Lung (tissue), 12 donors: ENCODE measurements around the gene BPIFB2. TPM values are rescaled to one million over a fixed set of nuclear protein-coding genes. Genes with fewer than 3 reads are reported as not detected.

Source experiments
- ATAC-seq: fragments of 200-7000 bp; cut with Tn5 transposase; one replicate; pipeline ENCODE4 v1.9.1; 2020; ENCODE audit warnings: moderate number of reproducible peaks; ENCODE audit not compliant: insufficient read depth, low FRiP score
- DNase-seq, 3 donors: peaks; one replicate each; pipeline ENCODE4 v3.0.0-alpha.2; 2013 to 2017
- H3K27ac ChIP-seq, 2 donors: one replicate each; pipeline ENCODE4 v1.5.1; 2013; ENCODE audit warnings: mild to moderate bottlenecking in 2 of 2, moderate library complexity in 2 of 2, control low read depth in 1 of 2, inconsistent platforms in 1 of 2, low read depth in 1 of 2, low read length in 1 of 2
- H3K27me3 ChIP-seq, 3 donors: one replicate each; pipeline ENCODE4 v1.5.1; 2013; ENCODE audit warnings: low read length in 2 of 3; ENCODE audit not compliant: control insufficient read depth in 3 of 3, insufficient read depth in 3 of 3
- H3K36me3 ChIP-seq, 4 donors: one replicate each; pipeline ENCODE4 v1.5.1; 2013; ENCODE audit warnings: low read length in 4 of 4, mild to moderate bottlenecking in 1 of 4, moderate library complexity in 1 of 4; ENCODE audit not compliant: control insufficient read depth in 4 of 4, insufficient read depth in 4 of 4
- H3K4me1 ChIP-seq, 5 donors: one replicate each; pipeline ENCODE4 v1.5.1; 2013; ENCODE audit warnings: low read length in 5 of 5, mild to moderate bottlenecking in 2 of 5, moderate library complexity in 1 of 5; ENCODE audit not compliant: control insufficient read depth in 5 of 5, insufficient read depth in 5 of 5
- H3K4me3 ChIP-seq: one replicate; pipeline ENCODE4 v1.5.1; 2013; ENCODE audit warnings: mild to moderate bottlenecking, control low read depth, moderate library complexity
- H3K9ac ChIP-seq, 2 donors: one replicate each; pipeline ENCODE4 v1.5.1; 2013; ENCODE audit warnings: low read length in 2 of 2, control low read depth in 1 of 2; ENCODE audit not compliant: insufficient read depth in 1 of 2
- H3K9me3 ChIP-seq, 4 donors: one replicate each; pipeline ENCODE4 v1.5.1; 2013; ENCODE audit warnings: low read length in 3 of 4, mild to moderate bottlenecking in 1 of 4, moderate library complexity in 1 of 4; ENCODE audit not compliant: control insufficient read depth in 4 of 4, insufficient read depth in 3 of 4
- CTCF ChIP-seq: IDR thresholded peaks from 2 replicates; pipeline ENCODE4 v1.5.1; 2012; ENCODE audit warnings: mild to moderate bottlenecking; ENCODE audit errors: control extremely low read depth, extremely low read depth
- WGBS, 2 donors: extraction: QIAGEN DNeasy Blood & Tissue Kit; methylation state at CpG; one replicate each; pipeline ENCODE4 v1.1.7; 2013; 5-methylcytosine and 5-hydroxymethylcytosine counted together
- polyA plus RNA-seq, 2 donors: library from polyadenylated mRNA; stranded (reverse); fragments of 200-250 nt; gene quantifications; one replicate each; pipeline ENCODE4 v1.2.1, GENCODE V29; 2013
- total RNA-seq, 2 donors: library from RNA; depleted of rRNA in 1 of 2; stranded (reverse); fragments of >200 nt in 1 of 2; gene quantifications; one replicate each; pipeline ENCODE4 v1.2.1, GENCODE V29; 2014 to 2021
- donor health status: control.
- donor health status: control.
- donor health status: Bipolar disorder and iron deficiency.
- donor health status: healthy.
- donor health status: DM: yes; HTN: yes; CAD: no.

BPIFB2 gene
- total and polyA plus RNA-seq, 4 donors, result 0.41 to 3.0 (median 1.6) TPM

GRCh38 chr20:33022694-33023438 lies 15.4 kb downstream of the BPIFB2 start:
- H3K27me3 ChIP-seq, result peaks cover 0 to 18% (median 3%) of the 10 kb centered on the region in 3 donors
- no peak overlapping the region for H3K27ac ChIP-seq
- DNase-seq (no peak), ATAC-seq (no peak)
- 79 to 81% methylated on average over 7 of the region's 7 CpGs for WGBS, 2 donors
- H3K4me1 ChIP-seq, result no peaks in the 10 kb centered on the region
- H3K9ac ChIP-seq, result no peak overlapping the region
- no peaks in the 10 kb centered on the region for H3K36me3 ChIP-seq
- no peak overlapping the region for H3K4me3 ChIP-seq
- TF ChIP-seq CTCF, result no peak
- H3K9me3 ChIP-seq, result no peaks in the 10 kb centered on the region

- peaks cover 0 to 16% (median 3%) of the 10 kb centered on the region in 3 donors for H3K27me3 ChIP-seq
- 76 to 78% methylated on average over 6 of the region's 6 CpGs for WGBS, 2 donors
- H3K4me3 ChIP-seq, result no peak overlapping the region
- no peaks in the 10 kb centered on the region for H3K36me3 ChIP-seq
- ATAC-seq, result no peak
- no peak overlapping the region for H3K9ac ChIP-seq
- no peaks in the 10 kb centered on the region for H3K9me3 ChIP-seq
- TF ChIP-seq CTCF, result no peak
- DNase-seq, result no peak
- no peaks in the 10 kb centered on the region for H3K4me1 ChIP-seq
- no peak overlapping the region for H3K27ac ChIP-seq
Measured at GRCh38 chr20:33023439-33024242, 16.1 kb downstream of the BPIFB2 start.

GRCh38 chr20:33024243-33024560 lies 16.7 kb downstream of the BPIFB2 start:
- WGBS, 2 donors, result 65 to 78% methylated on average over 1 of the region's 1 CpG

More at GRCh38 chr20:33024243-33024560, 16.7 kb downstream of the BPIFB2 start:
- no peak overlapping the region for H3K9ac ChIP-seq
- ATAC-seq, result no peak
- H3K4me3 ChIP-seq, result no peak overlapping the region
- DNase-seq, result no peak
- no peaks in the 10 kb centered on the region for H3K9me3 ChIP-seq
- H3K36me3 ChIP-seq, result no peaks in the 10 kb centered on the region
- H3K27ac ChIP-seq, result no peak overlapping the region
- H3K4me1 ChIP-seq, result no peaks in the 10 kb centered on the region
- H3K27me3 ChIP-seq, result peaks cover 0 to 15% (median 3%) of the 10 kb centered on the region in 3 donors
- TF ChIP-seq CTCF, result no peak
